ENCODE data around the gene KIF5B.

The KIF5B gene

GRCh38 chr10:32033171-32033570 lies 23.1 kb downstream of the KIF5B start:
- no peak for TF ChIP-seq CTCF (IDR thresholded peaks at IDR 0.05; ENCODE audit: poor library complexity, severe bottlenecking)
- Histone ChIP-seq H3K27me3 (ENCODE audit: insufficient read depth, poor library complexity, severe bottlenecking) (no peaks in the 10 kb centered on the region), H3K4me3 (ENCODE audit: severe bottlenecking) (no peak overlapping the region), H3K4me1 (ENCODE audit: insufficient read depth, poor library complexity, severe bottlenecking) (no peaks in the 10 kb centered on the region), H3K36me3 (ENCODE audit: low read depth) (peaks cover 100% of the 10 kb centered on the region), H3K27ac (ENCODE audit: poor library complexity, severe bottlenecking) (no peak overlapping the region), H3K9me3 (ENCODE audit: severe bottlenecking) (no peaks in the 10 kb centered on the region)
- no peak for DNase-seq (ENCODE audit: low spot score)
- no peak for ATAC-seq (ENCODE audit: low read depth)

- Histone ChIP-seq H3K4me3 (ENCODE audit: severe bottlenecking) (no peak overlapping the region), H3K36me3 (ENCODE audit: low read depth) (peaks cover 100% of the 10 kb centered on the region), H3K27ac (ENCODE audit: poor library complexity, severe bottlenecking) (no peak overlapping the region), H3K27me3 (ENCODE audit: insufficient read depth, poor library complexity, severe bottlenecking) (no peaks in the 10 kb centered on the region), H3K9me3 (ENCODE audit: severe bottlenecking) (no peaks in the 10 kb centered on the region), H3K4me1 (ENCODE audit: insufficient read depth, poor library complexity, severe bottlenecking) (no peaks in the 10 kb centered on the region)
- DNase-seq (ENCODE audit: low spot score) = no peak
- TF ChIP-seq CTCF (IDR thresholded peaks at IDR 0.05; ENCODE audit: poor library complexity, severe bottlenecking) = no peak
- ATAC-seq (ENCODE audit: low read depth) = no peak
Observed at GRCh38 chr10:32031920-32032319, 24.3 kb downstream of the KIF5B start.

- ATAC-seq (ENCODE audit: low read depth) (no peak), DNase-seq (ENCODE audit: low spot score) (no peak)
- no peak overlapping the region for H3K4me3 ChIP-seq (ENCODE audit: severe bottlenecking)
- no peak for TF ChIP-seq CTCF (IDR thresholded peaks at IDR 0.05; ENCODE audit: poor library complexity, severe bottlenecking)
- H3K4me1 ChIP-seq (ENCODE audit: insufficient read depth, poor library complexity, severe bottlenecking) = no peaks in the 10 kb centered on the region
- H3K27me3 ChIP-seq (ENCODE audit: insufficient read depth, poor library complexity, severe bottlenecking) = no peaks in the 10 kb centered on the region
- no peaks in the 10 kb centered on the region for H3K9me3 ChIP-seq (ENCODE audit: severe bottlenecking)
- H3K36me3 ChIP-seq (ENCODE audit: low read depth) = peaks cover 100% of the 10 kb centered on the region
- no peak overlapping the region for H3K27ac ChIP-seq (ENCODE audit: poor library complexity, severe bottlenecking)
Observed at GRCh38 chr10:32031424-32031823, 24.8 kb downstream of the KIF5B start.

- Histone ChIP-seq H3K4me1 (ENCODE audit: insufficient read depth, poor library complexity, severe bottlenecking) (no peaks in the 10 kb centered on the region), H3K9me3 (ENCODE audit: severe bottlenecking) (no peaks in the 10 kb centered on the region), H3K36me3 (ENCODE audit: low read depth) (peaks cover 91% of the 10 kb centered on the region), H3K27me3 (ENCODE audit: insufficient read depth, poor library complexity, severe bottlenecking) (no peaks in the 10 kb centered on the region), H3K27ac (ENCODE audit: poor library complexity, severe bottlenecking) (no peak overlapping the region), H3K4me3 (ENCODE audit: severe bottlenecking) (no peak overlapping the region)
- no peak for TF ChIP-seq CTCF (IDR thresholded peaks at IDR 0.05; ENCODE audit: poor library complexity, severe bottlenecking)
- no peak for ATAC-seq (ENCODE audit: low read depth)
- DNase-seq (ENCODE audit: low spot score) = no peak
Observed at GRCh38 chr10:32028710-32029109, 27.5 kb downstream of the KIF5B start.

- Histone ChIP-seq H3K4me3 (ENCODE audit: severe bottlenecking) (no peak overlapping the region), H3K4me1 (ENCODE audit: insufficient read depth, poor library complexity, severe bottlenecking) (no peaks in the 10 kb centered on the region), H3K27me3 (ENCODE audit: insufficient read depth, poor library complexity, severe bottlenecking) (no peaks in the 10 kb centered on the region), H3K36me3 (ENCODE audit: low read depth) (peaks cover 91% of the 10 kb centered on the region), H3K9me3 (ENCODE audit: severe bottlenecking) (no peaks in the 10 kb centered on the region), H3K27ac (ENCODE audit: poor library complexity, severe bottlenecking) (no peak overlapping the region)
- no peak for TF ChIP-seq CTCF (IDR thresholded peaks at IDR 0.05; ENCODE audit: poor library complexity, severe bottlenecking)
- no peak for ATAC-seq (ENCODE audit: low read depth)
- DNase-seq (ENCODE audit: low spot score) = no peak
Observed at GRCh38 chr10:32023264-32023663, 33.0 kb downstream of the KIF5B start.
